22Rv1 (cell line): ENCODE results near the gene CABS1.

ENCODE experiments used
- CTCF ChIP-seq: fragments of 450-650 bp; IDR thresholded peaks from 2 replicates; pipeline ENCODE4 v1.5.1; 2017; ENCODE audit warnings: mild to moderate bottlenecking
- ZFX ChIP-seq: fragments of 450-650 bp; IDR thresholded peaks from 2 replicates; pipeline ENCODE4 v1.6.1; 2017; ENCODE audit warnings: antibody characterized with exemption, borderline replicate concordance

- no peak for TF ChIP-seq CTCF
- no peak for TF ChIP-seq ZFX
Measured at GRCh38 chr4:70315928-70316327, 18.9 kb upstream of the CABS1 start.
